Kidney epithelial cell (primary cell): ENCODE results near the gene CEP350. TPM values are rescaled to one million over a fixed set of nuclear protein-coding genes. Genes with fewer than 3 reads are reported as not detected.
A peak's percentile ranks its signal among the peaks of the same experiment; 100 is the strongest.
"Not testable (repeated sequence)": the region's sequence is repeated elsewhere in the genome, so short reads cannot be mapped to it uniquely, and the experiment has no call there.

Source experiments
- DNase-seq: peaks from one replicate; pipeline ENCODE4 v3.0.0-alpha.2; 2010; ENCODE audit warnings: low read depth
- H3K27me3 ChIP-seq: 2 replicates; pipeline ENCODE4 v1.6.0; 2011; ENCODE audit warnings: low read length; ENCODE audit not compliant: control insufficient read depth, insufficient read depth
- H3K36me3 ChIP-seq: 2 replicates; pipeline ENCODE4 v1.5.1; 2011; ENCODE audit warnings: low read length; ENCODE audit not compliant: control insufficient read depth, insufficient read depth
- H3K4me3 ChIP-seq: 2 replicates; pipeline ENCODE4 v1.5.1; 2011; ENCODE audit warnings: low read depth, mild to moderate bottlenecking, control low read depth, low read length
- total RNA-seq: library from RNA; depleted of rRNA; stranded (reverse); fragments of >200 nt; gene quantifications from 2 replicates; pipeline ENCODE4 v1.2.3, GENCODE V29; 2015
- TF ChIP-seq, protein P1 (sequence below): IDR thresholded peaks from 2 replicates; pipeline ENCODE4 v1.5.1; 2011; ENCODE audit warnings: mild to moderate bottlenecking, moderate library complexity, low read length, control low read depth, inconsistent platforms; ENCODE audit not compliant: insufficient read depth, poor library complexity, severe bottlenecking

The CEP350 gene
- total RNA-seq, 1 donor from 2014 or later, result 24.9 TPM

DNA sequence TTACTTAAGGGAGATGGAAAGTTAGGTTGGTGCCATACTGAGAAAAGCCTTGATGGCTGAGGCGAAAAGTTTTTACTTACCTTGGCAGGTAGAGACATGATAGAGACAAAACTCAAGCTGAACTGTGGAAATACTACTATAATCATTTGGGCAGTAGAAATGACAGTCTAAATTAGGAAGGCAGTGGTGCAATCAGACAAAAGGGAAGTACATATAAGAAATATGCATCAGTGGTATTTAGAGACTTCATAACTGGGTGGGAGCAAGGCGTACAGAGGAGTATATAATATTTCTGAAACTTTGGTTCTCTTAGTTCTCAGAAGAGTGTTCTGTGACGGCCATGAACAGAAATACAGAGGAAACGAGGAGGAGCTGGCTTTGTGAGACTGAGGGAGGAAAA is 2.4 kb upstream of the CEP350 start:
- H3K36me3 ChIP-seq, result no peaks in the 10 kb centered on the region
- H3K27me3 ChIP-seq, result no peaks in the 10 kb centered on the region
- H3K4me3 ChIP-seq, result no peak overlapping the region
- TF ChIP-seq, protein P1, sequence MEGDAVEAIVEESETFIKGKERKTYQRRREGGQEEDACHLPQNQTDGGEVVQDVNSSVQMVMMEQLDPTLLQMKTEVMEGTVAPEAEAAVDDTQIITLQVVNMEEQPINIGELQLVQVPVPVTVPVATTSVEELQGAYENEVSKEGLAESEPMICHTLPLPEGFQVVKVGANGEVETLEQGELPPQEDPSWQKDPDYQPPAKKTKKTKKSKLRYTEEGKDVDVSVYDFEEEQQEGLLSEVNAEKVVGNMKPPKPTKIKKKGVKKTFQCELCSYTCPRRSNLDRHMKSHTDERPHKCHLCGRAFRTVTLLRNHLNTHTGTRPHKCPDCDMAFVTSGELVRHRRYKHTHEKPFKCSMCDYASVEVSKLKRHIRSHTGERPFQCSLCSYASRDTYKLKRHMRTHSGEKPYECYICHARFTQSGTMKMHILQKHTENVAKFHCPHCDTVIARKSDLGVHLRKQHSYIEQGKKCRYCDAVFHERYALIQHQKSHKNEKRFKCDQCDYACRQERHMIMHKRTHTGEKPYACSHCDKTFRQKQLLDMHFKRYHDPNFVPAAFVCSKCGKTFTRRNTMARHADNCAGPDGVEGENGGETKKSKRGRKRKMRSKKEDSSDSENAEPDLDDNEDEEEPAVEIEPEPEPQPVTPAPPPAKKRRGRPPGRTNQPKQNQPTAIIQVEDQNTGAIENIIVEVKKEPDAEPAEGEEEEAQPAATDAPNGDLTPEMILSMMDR, result no peak
- no peak for DNase-seq

DNA sequence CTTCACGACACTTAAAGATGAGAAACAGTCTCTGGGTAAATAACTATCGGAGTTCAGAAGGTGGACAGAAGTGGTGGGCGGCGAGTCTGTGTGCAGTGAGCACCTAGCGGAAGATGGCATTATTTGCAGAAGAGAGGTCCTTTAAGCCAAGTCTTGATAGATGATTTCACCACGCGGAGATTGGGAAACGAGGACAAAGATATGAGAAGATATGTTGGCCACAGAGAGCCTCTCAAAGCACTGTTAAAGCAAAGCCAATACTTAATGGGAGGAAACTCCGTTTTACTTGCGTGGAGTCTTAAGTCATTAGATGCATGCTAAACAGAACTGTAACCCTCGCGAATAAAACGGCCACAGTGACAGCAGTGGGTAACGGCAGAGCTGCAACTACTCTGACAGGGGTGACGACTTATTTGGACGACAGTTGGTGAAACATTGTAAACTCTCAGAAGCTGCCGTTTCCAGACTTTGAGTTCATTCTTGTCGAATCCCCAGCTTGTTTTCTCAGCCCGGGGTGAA is 577 bp upstream of the CEP350 start:
- no peak for DNase-seq
- TF ChIP-seq, protein P1, result peak; percentile 32

DNA sequence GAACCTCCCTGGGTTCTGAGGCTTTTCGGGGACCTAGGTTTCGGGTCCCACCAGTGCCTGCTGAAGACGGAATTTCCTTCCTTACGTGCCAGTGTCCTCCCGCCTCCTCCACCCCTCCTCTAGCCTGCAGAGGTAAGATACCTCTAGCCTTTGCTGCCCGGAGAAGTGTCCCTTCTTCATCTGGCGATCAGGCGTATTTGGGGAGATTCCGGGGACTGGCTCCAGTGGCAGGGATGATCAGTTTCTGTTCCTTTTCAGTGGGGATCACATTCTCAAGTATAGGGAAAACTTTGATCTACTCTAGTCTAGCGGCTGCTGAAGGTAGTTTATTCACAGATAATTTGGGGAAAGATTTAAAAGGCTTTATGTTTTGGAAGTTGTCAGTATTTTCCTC is 674 bp downstream of the CEP350 start:
- H3K4me3 ChIP-seq, result peak overlapping the region; percentile 100
- no peaks in the 10 kb centered on the region for H3K36me3 ChIP-seq
- no peak for DNase-seq
- H3K27me3 ChIP-seq, result no peaks in the 10 kb centered on the region
- TF ChIP-seq, protein P1, result no peak

More for the DNA sequence above, 577 bp upstream of the CEP350 start:
- Histone ChIP-seq H3K27me3 (no peaks in the 10 kb centered on the region), H3K4me3 (peak overlapping the region; percentile 100), H3K36me3 (no peaks in the 10 kb centered on the region)

DNA sequence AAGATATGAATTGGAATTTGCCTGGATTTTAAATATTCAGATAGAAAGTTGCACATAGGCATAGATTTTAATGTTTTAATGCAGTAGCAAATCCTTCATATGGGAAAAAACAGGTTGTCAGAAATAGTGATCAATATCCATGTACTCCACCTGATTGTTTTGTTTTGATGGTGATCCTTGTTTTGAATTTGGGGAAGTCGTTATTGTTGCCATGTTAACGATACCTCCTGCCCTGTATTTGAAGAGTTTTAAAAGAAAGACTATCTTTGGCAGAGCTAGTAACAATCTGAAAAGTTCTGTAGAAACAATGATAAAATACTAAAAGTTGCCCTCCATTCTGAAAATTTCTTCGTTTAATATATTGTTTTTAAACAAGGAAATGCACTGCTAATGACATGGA is 1.1 kb downstream of the CEP350 start:
- Histone ChIP-seq H3K4me3 (peak overlapping the region; percentile 100), H3K36me3 (no peaks in the 10 kb centered on the region), H3K27me3 (no peaks in the 10 kb centered on the region)
- TF ChIP-seq, protein P1, result no peak
- DNase-seq, result no peak

DNA sequence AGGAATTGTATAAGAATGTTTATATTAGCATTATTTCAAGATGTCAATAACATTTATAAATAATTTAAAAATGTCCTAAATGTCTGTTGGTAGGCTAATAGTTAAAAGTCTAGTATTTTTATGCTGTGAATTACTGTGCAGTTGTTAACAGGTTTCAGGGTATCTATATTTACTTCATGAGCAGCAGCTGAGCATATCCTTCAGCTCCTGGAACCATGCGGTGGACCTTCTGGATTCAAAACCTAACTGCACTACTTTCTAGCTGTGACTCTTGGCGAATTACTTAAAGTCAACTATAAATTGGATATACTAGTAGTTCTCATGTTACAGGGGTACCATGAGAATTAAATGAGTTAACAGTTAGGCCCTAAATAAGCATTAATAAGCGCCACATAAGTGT is 3.7 kb downstream of the CEP350 start:
- Histone ChIP-seq H3K36me3 (no peaks in the 10 kb centered on the region), H3K4me3 (no peak overlapping the region), H3K27me3 (no peaks in the 10 kb centered on the region)
- TF ChIP-seq, protein P1, result no peak
- DNase-seq, result no peak

DNA sequence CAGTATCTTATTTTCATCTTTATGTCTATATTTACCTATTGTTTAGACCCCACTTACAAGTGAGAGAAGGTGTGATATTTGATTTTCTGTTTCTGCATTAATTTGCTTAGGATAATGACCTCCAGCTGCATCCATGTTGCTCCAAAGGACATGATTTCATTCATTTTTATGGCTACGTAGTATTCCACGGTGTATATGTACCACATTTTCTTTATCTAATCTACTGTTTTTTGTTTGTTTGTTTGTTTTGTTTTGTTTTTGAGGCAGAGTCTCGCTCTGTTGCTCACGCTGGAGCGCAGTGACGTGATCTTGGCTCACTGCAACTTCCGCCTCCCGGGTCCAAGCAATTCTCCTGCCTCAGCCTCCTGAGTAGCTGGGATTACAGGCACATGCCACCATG is 7.6 kb downstream of the CEP350 start:
- H3K36me3 ChIP-seq, H3K27me3 ChIP-seq, H3K4me3 ChIP-seq, DNase-seq: not testable (repeated sequence)
